ENCODE measurements around the gene HMCN1.

Gene HMCN1

GRCh38 chr1:185811073-185811709 is 77.0 kb downstream of the HMCN1 start:
- Histone ChIP-seq H2AFZ (ENCODE audit: low read length) (no peak overlapping the region), H3K36me3 (ENCODE audit: insufficient read depth, low read length) (no peaks in the 10 kb centered on the region), H3F3A (ENCODE audit: insufficient read depth, low read length) (no peaks in the 10 kb centered on the region), H3K4me3 (ENCODE audit: low read depth, low read length, poor library complexity, severe bottlenecking) (no peak overlapping the region), H3K79me2 (ENCODE audit: insufficient read depth, low read length) (no peaks in the 10 kb centered on the region), H3K27ac (ENCODE audit: low read depth, low read length, poor library complexity, severe bottlenecking) (no peak overlapping the region), H3K27me3 (ENCODE audit: insufficient read depth, low read length) (no peaks in the 10 kb centered on the region), H3K9me2 (ENCODE audit: low read depth, low read length) (no peaks in the 10 kb centered on the region), H3K9ac (ENCODE audit: low read length) (no peak overlapping the region), H3K4me1 (ENCODE audit: insufficient read depth, low read length, severe bottlenecking) (no peaks in the 10 kb centered on the region), H3K9me3 (ENCODE audit: low read length) (no peaks in the 10 kb centered on the region), H3K4me2 (ENCODE audit: low read length) (no peak overlapping the region), H4K20me1 (ENCODE audit: insufficient read depth, low read length) (no peaks in the 10 kb centered on the region)
- no peak for TF ChIP-seq EZH2 (IDR thresholded peaks at IDR 0.05; ENCODE audit: borderline replicate concordance, low read length)
- TF ChIP-seq CTCF (IDR thresholded peaks at IDR 0.05; ENCODE audit: low read length) = no peak

DNA sequence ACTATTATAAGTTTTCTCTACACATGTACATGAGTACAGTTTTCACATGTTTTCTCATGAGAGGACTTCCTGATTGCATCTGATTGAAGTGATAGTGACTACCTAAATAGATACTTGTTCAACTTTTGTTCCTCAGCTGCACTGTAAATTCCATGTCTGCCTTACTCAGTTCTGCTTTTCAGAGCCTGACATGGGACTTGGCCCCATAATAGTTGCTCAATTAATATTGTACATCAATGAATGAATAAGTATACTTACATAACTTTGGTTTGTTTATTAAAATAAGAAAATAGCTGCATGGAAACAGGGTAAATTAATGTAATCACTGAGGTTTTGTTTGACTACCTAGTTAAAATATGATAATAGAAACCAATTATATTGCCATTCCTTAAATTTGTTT is 78.7 kb downstream of the HMCN1 start:
- no peaks in the 10 kb centered on the region for H3F3A ChIP-seq (ENCODE audit: insufficient read depth, low read length)
- no peak overlapping the region for H2AFZ ChIP-seq (ENCODE audit: low read length)
- H3K27ac ChIP-seq (ENCODE audit: low read depth, low read length, poor library complexity, severe bottlenecking) = no peak overlapping the region
- no peak overlapping the region for H3K4me2 ChIP-seq (ENCODE audit: low read length)
- no peak overlapping the region for H3K4me3 ChIP-seq (ENCODE audit: low read depth, low read length, poor library complexity, severe bottlenecking)
- TF ChIP-seq EZH2 (IDR thresholded peaks at IDR 0.05; ENCODE audit: borderline replicate concordance, low read length) (no peak), CTCF (IDR thresholded peaks at IDR 0.05; ENCODE audit: low read length) (no peak)
- no peak overlapping the region for H3K9ac ChIP-seq (ENCODE audit: low read length)
- H3K36me3 ChIP-seq (ENCODE audit: insufficient read depth, low read length) = no peaks in the 10 kb centered on the region
- no peaks in the 10 kb centered on the region for H3K4me1 ChIP-seq (ENCODE audit: insufficient read depth, low read length, severe bottlenecking)
- H3K9me2 ChIP-seq (ENCODE audit: low read depth, low read length) = no peaks in the 10 kb centered on the region
- no peaks in the 10 kb centered on the region for H4K20me1 ChIP-seq (ENCODE audit: insufficient read depth, low read length)
- H3K27me3 ChIP-seq (ENCODE audit: insufficient read depth, low read length) = no peaks in the 10 kb centered on the region
- H3K79me2 ChIP-seq (ENCODE audit: insufficient read depth, low read length) = no peaks in the 10 kb centered on the region
- no peaks in the 10 kb centered on the region for H3K9me3 ChIP-seq (ENCODE audit: low read length)

- H3K4me3 ChIP-seq (ENCODE audit: low read depth, low read length, poor library complexity, severe bottlenecking) = no peak overlapping the region
- no peaks in the 10 kb centered on the region for H3K27me3 ChIP-seq (ENCODE audit: insufficient read depth, low read length)
Observed at GRCh38 chr1:185813401-185813979, 79.3 kb downstream of the HMCN1 start.

More at GRCh38 chr1:185813401-185813979, 79.3 kb downstream of the HMCN1 start:
- H3K4me2 ChIP-seq (ENCODE audit: low read length) = no peak overlapping the region
- H4K20me1 ChIP-seq (ENCODE audit: insufficient read depth, low read length) = no peaks in the 10 kb centered on the region
- H3F3A ChIP-seq (ENCODE audit: insufficient read depth, low read length) = no peaks in the 10 kb centered on the region
- no peak overlapping the region for H3K9ac ChIP-seq (ENCODE audit: low read length)
- no peak overlapping the region for H3K27ac ChIP-seq (ENCODE audit: low read depth, low read length, poor library complexity, severe bottlenecking)
- H3K9me3 ChIP-seq (ENCODE audit: low read length) = no peaks in the 10 kb centered on the region
- H3K9me2 ChIP-seq (ENCODE audit: low read depth, low read length) = no peaks in the 10 kb centered on the region
- no peaks in the 10 kb centered on the region for H3K79me2 ChIP-seq (ENCODE audit: insufficient read depth, low read length)
- H3K4me1 ChIP-seq (ENCODE audit: insufficient read depth, low read length, severe bottlenecking) = no peaks in the 10 kb centered on the region
- TF ChIP-seq CTCF (IDR thresholded peaks at IDR 0.05; ENCODE audit: low read length) = peak; percentile 55
- TF ChIP-seq EZH2 (IDR thresholded peaks at IDR 0.05; ENCODE audit: borderline replicate concordance, low read length) = no peak
- H2AFZ ChIP-seq (ENCODE audit: low read length) = no peak overlapping the region
- H3K36me3 ChIP-seq (ENCODE audit: insufficient read depth, low read length) = no peaks in the 10 kb centered on the region
